ENCODE results near the gene MEGF10.

Gene MEGF10

GRCh38 chr5:127450046-127450445 is 159.4 kb downstream of the MEGF10 start:
- no peak for DNase-seq

- no peak for DNase-seq
Observed at GRCh38 chr5:127451096-127451495, 160.5 kb downstream of the MEGF10 start.

- no peak for DNase-seq
Observed at GRCh38 chr5:127452626-127453025, 162.0 kb downstream of the MEGF10 start.

- DNase-seq, result no peak
Observed at GRCh38 chr5:127471211-127471610, 180.6 kb downstream of the MEGF10 start.

- DNase-seq, result no peak
Observed at GRCh38 chr5:127472700-127473099, 182.1 kb downstream of the MEGF10 start.

- no peak for DNase-seq
Observed at GRCh38 chr5:127486471-127486870, 195.9 kb downstream of the MEGF10 start.

GRCh38 chr5:127492854-127493738 is 202.5 kb downstream of the MEGF10 start:
- DNase-seq, result no peak

GRCh38 chr5:127498548-127498947 is 208.0 kb downstream of the MEGF10 start:
- no peak for DNase-seq

GRCh38 chr5:127505905-127506304 is 215.3 kb downstream of the MEGF10 start:
- DNase-seq, result no peak

- DNase-seq, result no peak
Observed at GRCh38 chr5:127506616-127507015, 216.0 kb downstream of the MEGF10 start.

- DNase-seq, result no peak
Observed at GRCh38 chr5:127508644-127509373, 218.2 kb downstream of the MEGF10 start.

Measured in activated CD4-positive, CD25-positive, alpha-beta regulatory T cell (primary cell).